Measurements from ENCODE around the gene AATF. TPM values are rescaled to one million over a fixed set of nuclear protein-coding genes. Genes with fewer than 3 reads are reported as not detected.

The AATF gene
- total and polyA plus RNA-seq, 2 of the 8 experiments (the other 6 are each of a cell fraction or from before 2014, with no cell fraction given), result 20.1 to 62.8 TPM

DNA sequence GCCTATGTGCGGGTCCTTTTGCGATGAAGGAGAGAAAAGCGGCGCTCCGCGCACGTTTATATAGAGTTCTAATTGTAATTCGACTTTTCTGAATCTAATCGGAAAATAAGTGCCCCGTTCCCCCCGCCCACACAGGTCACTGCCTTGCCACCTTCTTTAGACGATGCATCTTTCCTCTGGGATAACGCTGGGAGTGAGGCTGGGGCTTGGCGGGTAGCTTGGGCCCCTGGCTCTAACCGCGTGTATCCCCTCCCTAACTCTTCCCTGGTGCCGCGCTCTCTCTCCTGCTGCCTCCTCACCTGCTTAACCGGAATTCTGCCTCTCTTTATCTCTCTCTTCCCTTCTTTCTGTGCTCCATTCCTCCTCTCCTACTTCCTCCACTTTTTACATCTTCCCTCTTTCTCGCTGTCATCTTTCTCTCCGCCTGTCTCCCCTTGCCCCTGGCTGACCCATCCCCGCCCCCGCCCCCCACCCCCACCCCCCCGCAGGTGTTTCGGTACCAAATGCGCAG, 8.9 kb upstream of the AATF start (continued):
- TF ChIP-seq, protein P1, sequence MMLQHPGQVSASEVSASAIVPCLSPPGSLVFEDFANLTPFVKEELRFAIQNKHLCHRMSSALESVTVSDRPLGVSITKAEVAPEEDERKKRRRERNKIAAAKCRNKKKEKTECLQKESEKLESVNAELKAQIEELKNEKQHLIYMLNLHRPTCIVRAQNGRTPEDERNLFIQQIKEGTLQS (IDR thresholded peaks at IDR 0.05; ENCODE audit: insufficient read depth, low read depth, low read length), result no peak
- no peak for TF ChIP-seq HDAC6 (IDR thresholded peaks at IDR 0.05; ENCODE audit: low read depth, low read length)

All from H1 (cell line).